C1 segment of cervical spinal cord (tissue), 14 donors: Measurements from ENCODE around the gene SCYL1.

Source experiments
- DNase-seq, 14 donors: peaks; one replicate each; lab custom pipeline; 2025; lab: John Stamatoyannopoulos, UW

The SCYL1 gene

DNA sequence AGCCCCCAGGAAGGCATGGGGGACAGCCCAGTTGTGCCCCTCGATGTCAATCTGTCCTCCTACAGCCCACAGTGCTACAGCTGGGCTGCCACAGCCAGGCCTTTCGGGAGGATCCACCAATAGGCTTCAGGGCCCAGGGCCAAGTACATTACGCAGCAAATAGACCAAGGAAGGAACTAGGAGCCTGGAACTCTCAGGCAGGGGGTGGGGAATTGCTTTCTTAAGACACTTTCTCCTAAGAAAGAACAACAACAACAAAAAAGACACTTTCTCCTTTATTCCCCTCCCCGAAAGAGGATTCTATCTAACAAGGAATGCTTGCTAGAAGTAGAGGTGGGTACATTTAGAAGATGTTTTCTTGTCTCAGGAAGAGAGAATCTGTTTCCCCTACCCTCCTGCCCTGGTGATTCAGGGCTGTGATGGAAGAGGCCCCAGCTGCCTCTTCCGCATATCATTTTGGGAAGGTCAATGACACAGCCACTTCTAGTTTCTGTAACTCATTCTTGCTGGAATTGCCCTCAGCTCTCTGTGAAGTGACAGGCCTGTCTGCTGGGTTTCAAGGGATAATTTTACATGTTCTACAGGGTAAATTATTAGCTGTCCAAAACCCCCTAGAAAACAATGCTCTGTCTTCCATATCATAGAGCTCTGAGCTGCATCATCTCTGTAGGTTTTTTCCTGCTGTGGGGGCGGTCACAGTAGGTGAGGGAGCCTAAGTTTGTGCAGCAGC is 32.1 kb upstream of the SCYL1 start:
- DNase-seq, result peak in 11 of 14 donors; percentile 30 to 76 (median 66)

GRCh38 chr11:65493367-65494176 is 31.3 kb upstream of the SCYL1 start:
- peak in 7 of 14 donors; percentile 37 to 79 (median 50) for DNase-seq

DNA sequence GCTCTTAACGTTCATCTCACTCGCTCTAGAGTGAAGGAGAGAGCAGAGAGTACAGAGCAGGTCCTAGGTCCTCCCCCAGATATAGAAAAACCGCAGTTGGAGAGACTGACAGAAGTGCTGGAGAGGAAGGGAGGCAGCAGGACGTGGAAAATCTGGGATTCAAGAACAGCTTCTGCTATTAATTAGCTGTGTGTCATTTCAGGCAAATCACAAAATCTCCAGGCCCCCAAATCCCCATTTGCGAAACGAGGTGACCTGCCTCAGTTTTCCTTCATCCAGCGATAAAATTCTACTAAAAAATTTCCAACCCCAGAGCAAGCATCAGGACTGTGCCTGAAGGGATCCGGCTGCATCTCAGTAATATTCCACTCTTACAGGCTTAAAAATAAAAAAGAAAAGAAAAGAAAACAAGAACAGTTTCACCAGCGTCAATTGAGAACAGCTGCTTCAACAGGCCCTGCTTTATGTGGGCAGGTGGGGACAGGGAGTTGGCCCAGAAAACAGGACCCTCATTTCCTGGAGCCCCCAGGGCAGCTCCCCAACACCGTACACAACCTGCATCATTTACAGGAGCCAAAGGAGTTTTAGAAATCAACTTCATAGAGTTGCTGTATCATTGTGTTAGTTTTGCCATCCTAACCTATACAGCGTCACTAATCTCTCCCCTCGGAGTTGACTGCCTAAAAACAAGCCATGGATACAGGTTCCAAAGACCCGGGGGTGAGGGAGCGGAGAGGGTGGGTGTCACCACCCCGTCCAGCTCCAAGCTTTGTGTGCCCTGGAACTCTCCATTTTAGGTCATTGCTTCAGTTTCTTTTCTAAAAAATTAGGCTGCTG is 28.4 kb upstream of the SCYL1 start:
- DNase-seq, result peak in 5 of 14 donors; percentile 61 to 79 (median 69)

- DNase-seq, result peak; percentile 85 to 100 (median 98)
Observed at GRCh38 chr11:65497141-65498041, 27.5 kb upstream of the SCYL1 start.

DNA sequence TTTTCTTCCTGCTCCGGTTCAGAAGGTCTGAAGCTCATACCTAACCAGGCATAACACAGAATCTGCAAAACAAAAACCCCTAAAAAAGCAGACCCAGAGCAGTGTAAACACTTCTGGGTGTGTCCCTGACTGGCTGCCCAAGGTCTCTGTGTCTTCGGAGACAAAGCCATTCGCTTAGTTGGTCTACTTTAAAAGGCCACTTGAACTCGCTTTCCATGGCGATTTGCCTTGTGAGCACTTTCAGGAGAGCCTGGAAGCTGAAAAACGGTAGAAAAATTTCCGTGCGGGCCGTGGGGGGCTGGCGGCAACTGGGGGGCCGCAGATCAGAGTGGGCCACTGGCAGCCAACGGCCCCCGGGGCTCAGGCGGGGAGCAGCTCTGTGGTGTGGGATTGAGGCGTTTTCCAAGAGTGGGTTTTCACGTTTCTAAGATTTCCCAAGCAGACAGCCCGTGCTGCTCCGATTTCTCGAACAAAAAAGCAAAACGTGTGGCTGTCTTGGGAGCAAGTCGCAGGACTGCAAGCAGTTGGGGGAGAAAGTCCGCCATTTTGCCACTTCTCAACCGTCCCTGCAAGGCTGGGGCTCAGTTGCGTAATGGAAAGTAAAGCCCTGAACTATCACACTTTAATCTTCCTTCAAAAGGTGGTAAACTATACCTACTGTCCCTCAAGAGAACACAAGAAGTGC is 26.7 kb upstream of the SCYL1 start:
- peak in 10 of 14 donors; percentile 38 to 76 (median 58) for DNase-seq

- no peak for DNase-seq
Observed at GRCh38 chr11:65498727-65498976, 26.2 kb upstream of the SCYL1 start.

DNA sequence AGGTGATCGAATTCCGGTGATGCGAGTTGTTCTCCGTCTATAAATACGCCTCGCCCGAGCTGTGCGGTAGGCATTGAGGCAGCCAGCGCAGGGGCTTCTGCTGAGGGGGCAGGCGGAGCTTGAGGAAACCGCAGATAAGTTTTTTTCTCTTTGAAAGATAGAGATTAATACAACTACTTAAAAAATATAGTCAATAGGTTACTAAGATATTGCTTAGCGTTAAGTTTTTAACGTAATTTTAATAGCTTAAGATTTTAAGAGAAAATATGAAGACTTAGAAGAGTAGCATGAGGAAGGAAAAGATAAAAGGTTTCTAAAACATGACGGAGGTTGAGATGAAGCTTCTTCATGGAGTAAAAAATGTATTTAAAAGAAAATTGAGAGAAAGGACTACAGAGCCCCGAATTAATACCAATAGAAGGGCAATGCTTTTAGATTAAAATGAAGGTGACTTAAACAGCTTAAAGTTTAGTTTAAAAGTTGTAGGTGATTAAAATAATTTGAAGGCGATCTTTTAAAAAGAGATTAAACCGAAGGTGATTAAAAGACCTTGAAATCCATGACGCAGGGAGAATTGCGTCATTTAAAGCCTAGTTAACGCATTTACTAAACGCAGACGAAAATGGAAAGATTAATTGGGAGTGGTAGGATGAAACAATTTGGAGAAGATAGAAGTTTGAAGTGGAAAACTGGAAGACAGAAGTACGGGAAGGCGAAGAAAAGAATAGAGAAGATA is 25.7 kb upstream of the SCYL1 start, which contains the start of gene MALAT1:
Gene MALAT1, plus strand, starts transcription at position 69 of the 736 bp plus-strand sequence.
- peak in 12 of 14 donors; percentile 74 to 91 (median 88) for DNase-seq

GRCh38 chr11:65499713-65500386 is 25.0 kb upstream of the SCYL1 start:
- no peak for DNase-seq

DNA sequence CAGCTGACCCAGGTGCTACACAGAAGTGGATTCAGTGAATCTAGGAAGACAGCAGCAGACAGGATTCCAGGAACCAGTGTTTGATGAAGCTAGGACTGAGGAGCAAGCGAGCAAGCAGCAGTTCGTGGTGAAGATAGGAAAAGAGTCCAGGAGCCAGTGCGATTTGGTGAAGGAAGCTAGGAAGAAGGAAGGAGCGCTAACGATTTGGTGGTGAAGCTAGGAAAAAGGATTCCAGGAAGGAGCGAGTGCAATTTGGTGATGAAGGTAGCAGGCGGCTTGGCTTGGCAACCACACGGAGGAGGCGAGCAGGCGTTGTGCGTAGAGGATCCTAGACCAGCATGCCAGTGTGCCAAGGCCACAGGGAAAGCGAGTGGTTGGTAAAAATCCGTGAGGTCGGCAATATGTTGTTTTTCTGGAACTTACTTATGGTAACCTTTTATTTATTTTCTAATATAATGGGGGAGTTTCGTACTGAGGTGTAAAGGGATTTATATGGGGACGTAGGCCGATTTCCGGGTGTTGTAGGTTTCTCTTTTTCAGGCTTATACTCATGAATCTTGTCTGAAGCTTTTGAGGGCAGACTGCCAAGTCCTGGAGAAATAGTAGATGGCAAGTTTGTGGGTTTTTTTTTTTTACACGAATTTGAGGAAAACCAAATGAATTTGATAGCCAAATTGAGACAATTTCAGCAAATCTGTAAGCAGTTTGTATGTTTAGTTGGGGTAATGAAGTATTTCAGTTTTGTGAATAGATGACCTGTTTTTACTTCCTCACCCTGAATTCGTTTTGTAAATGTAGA is 24.3 kb upstream of the SCYL1 start:
- DNase-seq, result peak in 7 of 14 donors; percentile 24 to 70 (median 50)

GRCh38 chr11:65501186-65501471 is 23.8 kb upstream of the SCYL1 start:
- no peak for DNase-seq

GRCh38 chr11:65501472-65502273 is 23.2 kb upstream of the SCYL1 start:
- DNase-seq, result peak in 2 of 14 donors; percentile 18 to 29

DNA sequence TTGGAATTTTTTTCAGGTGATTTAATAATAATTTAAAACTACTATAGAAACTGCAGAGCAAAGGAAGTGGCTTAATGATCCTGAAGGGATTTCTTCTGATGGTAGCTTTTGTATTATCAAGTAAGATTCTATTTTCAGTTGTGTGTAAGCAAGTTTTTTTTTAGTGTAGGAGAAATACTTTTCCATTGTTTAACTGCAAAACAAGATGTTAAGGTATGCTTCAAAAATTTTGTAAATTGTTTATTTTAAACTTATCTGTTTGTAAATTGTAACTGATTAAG is 22.7 kb upstream of the SCYL1 start:
- DNase-seq, result no peak

GRCh38 chr11:65502555-65503367 is 22.1 kb upstream of the SCYL1 start:
- peak in 3 of 14 donors; percentile 13 to 29 (median 13) for DNase-seq

GRCh38 chr11:65503368-65503948 is 21.4 kb upstream of the SCYL1 start:
- no peak for DNase-seq

- DNase-seq, result no peak
Observed at GRCh38 chr11:65503949-65504673, 20.8 kb upstream of the SCYL1 start.
